NCI-H1105 treated with DMSO at 0.1 percent for 48 hours (cell line): ENCODE data around the gene CNBD2.
A peak's percentile ranks its signal among the peaks of the same experiment; 100 is the strongest.
"Not testable (repeated sequence)": the region's sequence is repeated elsewhere in the genome, so short reads cannot be mapped to it uniquely, and the experiment has no call there.

Experiments used
- DNase-seq: peaks from one replicate; lab custom pipeline; 2025; lab: John Stamatoyannopoulos, UW

Gene CNBD2

GRCh38 chr20:36063916-36064657 lies 95.7 kb downstream of the CNBD2 start:
- DNase-seq = no peak

DNA sequence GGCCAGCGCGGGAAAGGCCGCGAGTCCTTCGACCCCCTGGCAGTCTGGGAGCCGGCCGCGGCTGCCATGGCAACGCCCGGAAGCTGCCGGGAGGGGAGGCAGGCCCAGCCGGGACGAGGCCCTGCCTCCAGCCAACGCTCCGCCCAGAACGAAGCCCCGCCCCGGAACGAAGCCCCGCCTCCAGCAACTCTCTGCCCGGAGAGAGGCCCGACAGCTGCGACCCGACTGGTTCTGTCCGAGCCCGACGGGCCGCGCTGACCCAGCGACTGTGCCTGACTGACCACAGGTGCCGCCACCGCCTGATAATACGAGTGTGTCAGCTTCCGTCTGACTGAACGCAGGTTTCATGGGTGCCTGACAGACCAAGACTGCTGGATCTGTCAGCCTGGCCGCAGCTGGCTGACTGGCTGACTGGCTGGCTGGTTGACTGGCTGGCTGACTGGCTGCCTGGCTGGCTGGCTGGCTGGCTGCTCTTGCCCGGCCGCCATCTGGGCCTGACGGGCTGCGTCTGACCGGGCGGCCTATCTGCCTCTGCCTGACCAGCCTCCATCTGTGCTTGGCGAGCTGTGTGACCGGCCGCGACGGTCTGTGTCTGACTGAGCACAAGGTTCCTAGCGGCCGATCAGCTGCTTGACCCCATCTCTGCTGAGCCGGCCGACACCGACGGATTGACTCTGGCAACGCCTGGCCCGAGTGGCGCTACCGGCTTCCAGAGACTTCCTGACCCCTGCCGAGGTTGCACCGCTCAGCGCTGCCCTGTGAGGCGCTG lies 96.5 kb downstream of the CNBD2 start:
- DNase-seq = peak; percentile 87

DNA sequence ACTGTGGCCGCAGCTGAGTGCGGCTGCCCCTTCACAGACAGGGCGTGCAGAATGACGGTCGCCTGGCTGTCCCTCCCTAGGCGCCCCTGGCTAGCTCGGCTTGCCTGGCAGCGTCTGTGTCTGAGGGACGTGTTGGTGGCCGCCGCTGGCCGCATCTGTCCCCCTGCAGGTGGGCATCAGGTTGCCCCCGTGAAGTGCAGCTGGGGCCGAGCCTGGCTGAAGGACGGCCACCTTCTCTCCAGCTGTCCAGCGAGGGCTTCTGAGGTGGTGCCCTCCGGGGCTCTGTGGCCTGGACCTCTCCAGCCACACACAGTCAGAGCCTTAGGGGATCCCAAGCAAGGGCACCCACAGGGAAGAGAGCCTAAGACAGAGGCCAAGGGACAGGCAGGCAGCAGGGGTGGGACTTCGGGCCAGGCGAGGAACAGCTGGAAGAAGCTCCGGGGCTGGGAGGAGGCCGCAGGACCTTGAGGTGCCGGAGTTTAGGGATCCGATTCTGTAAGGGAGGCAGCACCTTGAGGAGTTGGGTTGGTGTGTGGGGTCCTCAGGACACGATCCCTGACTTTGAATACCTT lies 97.1 kb downstream of the CNBD2 start:
- no peak for DNase-seq

DNA sequence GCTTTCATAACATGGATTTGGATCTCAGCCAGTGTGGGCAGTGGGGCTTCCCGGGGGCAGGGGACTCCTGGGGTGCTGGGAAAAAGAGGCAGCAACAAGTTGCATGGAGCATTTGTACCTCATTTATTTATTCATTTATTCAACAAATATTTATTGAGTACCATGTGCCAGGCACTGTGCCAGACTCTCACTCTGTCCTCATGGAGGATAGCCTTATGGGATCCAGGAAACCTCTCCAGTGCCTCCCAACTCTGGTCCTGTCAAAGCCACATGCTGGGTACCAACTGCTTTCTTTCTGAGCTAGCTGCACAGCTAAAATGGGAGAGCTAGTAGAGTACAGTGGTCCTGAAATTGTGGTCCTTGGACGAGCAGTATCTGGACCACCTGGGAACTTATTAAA lies 98.4 kb downstream of the CNBD2 start:
- DNase-seq = no peak

GRCh38 chr20:36068526-36068925 lies 100.1 kb downstream of the CNBD2 start:
- not testable (repeated sequence) for DNase-seq

DNA sequence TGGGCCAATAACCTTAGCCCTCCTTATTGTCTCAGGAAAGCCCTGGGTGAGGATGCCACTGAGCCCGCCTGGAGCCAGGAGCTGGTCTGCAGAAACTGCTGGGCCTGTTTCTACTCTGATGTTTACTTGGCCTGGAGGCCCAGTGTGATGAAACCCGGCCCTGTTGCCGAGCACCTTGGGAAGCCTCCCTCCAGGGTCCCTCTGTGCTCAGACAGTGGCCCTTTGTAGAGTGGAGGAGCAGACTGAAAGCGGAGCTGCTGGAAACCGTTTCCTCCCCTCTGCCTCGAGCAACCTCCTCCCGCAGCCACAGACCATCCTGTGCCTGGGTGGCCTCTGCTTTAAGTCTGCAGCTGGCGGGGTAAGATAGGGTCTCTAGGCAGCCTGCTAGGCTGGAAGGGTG lies 102.1 kb downstream of the CNBD2 start:
- no peak for DNase-seq

DNA sequence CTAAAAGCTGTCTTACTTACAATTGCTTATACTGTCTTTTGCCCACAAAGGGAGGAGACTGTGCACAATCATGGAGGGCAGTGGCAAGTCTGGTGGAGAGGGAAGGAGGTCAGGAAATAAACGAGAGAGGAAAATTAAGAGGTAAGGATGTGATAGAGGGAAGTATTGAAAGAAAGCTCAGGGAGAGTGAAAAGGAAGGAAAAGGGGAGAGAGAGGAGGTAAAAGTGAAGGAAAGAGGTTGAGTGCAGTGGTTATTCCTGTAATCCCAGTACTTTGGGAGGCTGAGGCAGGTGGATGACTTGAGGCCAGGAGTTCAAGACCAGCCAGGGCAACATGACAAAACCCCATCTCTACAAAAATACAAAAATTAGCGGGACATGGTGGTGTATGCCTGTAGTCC lies 103.5 kb downstream of the CNBD2 start:
- no peak for DNase-seq

- no peak for DNase-seq
These were observed 106.6 kb downstream of the CNBD2 start for GRCh38 chr20:36074983-36075382.

DNA sequence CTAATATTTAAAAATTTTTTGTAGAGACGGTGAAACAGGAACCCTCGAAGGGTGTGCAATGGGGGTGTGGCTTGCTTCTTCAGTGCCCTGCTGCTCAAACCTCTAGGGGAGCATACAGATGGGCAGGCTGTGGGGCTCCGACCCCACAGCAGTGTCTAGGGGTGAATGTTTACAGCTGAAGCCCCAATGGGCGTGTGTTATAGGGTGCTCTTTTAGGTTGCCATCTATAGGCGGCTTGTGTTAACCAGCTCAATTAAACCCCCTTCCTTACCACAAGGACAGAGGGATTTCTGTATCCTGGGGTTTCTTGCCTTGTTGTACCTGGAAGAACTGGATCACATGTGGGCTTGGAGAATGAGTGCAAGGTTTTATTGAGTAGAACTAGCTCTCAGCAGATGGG lies 109.4 kb downstream of the CNBD2 start:
- not testable (repeated sequence) for DNase-seq

GRCh38 chr20:36079486-36079885 lies 111.1 kb downstream of the CNBD2 start:
- no peak for DNase-seq

DNA sequence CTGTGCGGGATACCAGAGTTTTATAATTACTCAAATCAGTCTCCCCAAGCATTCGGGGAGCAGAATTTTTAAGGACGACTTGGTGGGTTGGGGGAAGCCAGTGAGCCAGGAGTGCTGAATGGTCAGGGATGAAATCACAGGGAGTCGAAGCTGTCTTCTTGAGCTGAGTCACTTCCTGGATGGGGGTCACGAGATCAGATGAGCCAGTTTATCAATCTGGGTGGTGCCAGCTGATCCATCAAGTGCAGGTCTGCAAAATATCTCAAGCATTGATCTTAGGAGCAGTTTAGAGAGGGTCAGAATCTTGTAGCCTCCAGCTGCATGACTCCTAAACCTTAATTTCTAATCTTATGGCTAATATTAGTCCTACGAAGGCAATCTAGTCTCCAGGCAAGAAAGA lies 111.6 kb downstream of the CNBD2 start:
- not testable (repeated sequence) for DNase-seq
